ENCODE data around the gene PGBD1. TPM values are rescaled to one million over a fixed set of nuclear protein-coding genes. Genes with fewer than 3 reads are reported as not detected.
A peak's percentile ranks its signal among the peaks of the same experiment; 100 is the strongest.

Gene PGBD1
- total and polyA plus RNA-seq, 10 of the 15 experiments (the other 5 are each of a cell fraction or from before 2014, with no cell fraction given) = 1.9 to 4.9 (median 3.8) TPM

GRCh38 chr6:28303570-28303969, 22.2 kb downstream of the PGBD1 start:
- Histone ChIP-seq H3K4me2 (ENCODE audit: control insufficient read depth, insufficient read depth) (peak overlapping the region; percentile 34; the same call in 1 of the 2 replicates), H3K4me3 (no peak overlapping the region), H3K27me3 (replicated peaks in 1 of 2; ENCODE audit: control insufficient read depth in 2 of 2, insufficient read depth in 2 of 2, low read length in 1 of 2) (no peaks in the 10 kb centered on the region), H4K20me1 (ENCODE audit: control insufficient read depth, insufficient read depth) (no peaks in the 10 kb centered on the region), H2AFZ (ENCODE audit: control insufficient read depth, low read depth, low read length) (no peak overlapping the region; the same call in 1 of the 2 replicates), H3K27ac (ENCODE audit: control insufficient read depth, insufficient read depth) (no peak overlapping the region), H3K79me2 (ENCODE audit: control insufficient read depth, insufficient read depth, low read length) (no peaks in the 10 kb centered on the region), H3K9me3 (replicated peaks; ENCODE audit: control insufficient read depth, insufficient read depth, low read length) (no peaks in the 10 kb centered on the region), H3K9ac (ENCODE audit: control insufficient read depth, insufficient read depth, low read length) (no peak overlapping the region), H3K36me3 (ENCODE audit: control insufficient read depth in 2 of 2, insufficient read depth in 2 of 2, low read length in 1 of 2) (no peaks in the 10 kb centered on the region), H3K4me1 (ENCODE audit: control insufficient read depth, insufficient read depth, low read length) (peaks cover 11% of the 10 kb centered on the region)
- in situ Hi-C loops (cut with MboI) (no loop called here), intact Hi-C loops (cut with micrococcal nuclease; ENCODE audit: unreplicated experiment) (no loop called here)
- FAIRE-seq = peak; percentile 69
- ChIA-PET CTCF (interaction anchor here (0.7 kb wide), 1 partner anchor 128 kb away, joined by 3 read pairs; no protein-coding TSS in a partner anchor), SMC1A (ENCODE audit: uncharacterized antibody, unreplicated experiment) (no interaction called here), RAD21 (ENCODE audit: unreplicated experiment) (no interaction called here), POLR2A (no interaction called here)
- DNase-seq (ENCODE audit: low read depth, low spot score) = no peak
- peak; percentile 93 for ATAC-seq
- 0% methylated on average over 3 of the region's 3 CpGs for WGBS (ENCODE audit: insufficient coverage, insufficient replicate concordance, low lambda C conversion rate, missing lambda C conversion rate)
- BruUV-seq (replicated peaks) = no TSS peak
- TF ChIP-seq FOXK2 (IDR thresholded peaks at IDR 0.05) = no peak
- 0 out of 2 replicates have a peak, but pooled peaks have one; percentile 11 for TF ChIP-seq IKZF1 (conservative IDR thresholded peaks at IDR 0.05)
- TF ChIP-seq E2F4 (IDR thresholded peaks at IDR 0.05; ENCODE audit: low read depth, low read length) = no peak
- peak; percentile 70; the same call in 1 of the 2 replicates for TF ChIP-seq RUNX3 (IDR thresholded peaks at IDR 0.05; ENCODE audit: low read length)
- TF ChIP-seq ATF2 (IDR thresholded peaks at IDR 0.05; ENCODE audit: low read length) = 0 out of 2 replicates have a peak, but pooled peaks have one; percentile 45
- peak; percentile 88 for TF ChIP-seq MEF2A (IDR thresholded peaks at IDR 0.05; ENCODE audit: insufficient read depth, low read depth, low read length)
- peak; percentile 72 for TF ChIP-seq ATF7 (IDR thresholded peaks at IDR 0.05; ENCODE audit: low read depth)
- peak; percentile 56; the same call in 1 of the 2 replicates for TF ChIP-seq NFIC (IDR thresholded peaks at IDR 0.05; ENCODE audit: low read depth, low read length)
- 0 out of 2 replicates have a peak, but pooled peaks have one; percentile 24 for TF ChIP-seq NR2F1 (conservative IDR thresholded peaks at IDR 0.05)
- TF ChIP-seq, protein P1, sequence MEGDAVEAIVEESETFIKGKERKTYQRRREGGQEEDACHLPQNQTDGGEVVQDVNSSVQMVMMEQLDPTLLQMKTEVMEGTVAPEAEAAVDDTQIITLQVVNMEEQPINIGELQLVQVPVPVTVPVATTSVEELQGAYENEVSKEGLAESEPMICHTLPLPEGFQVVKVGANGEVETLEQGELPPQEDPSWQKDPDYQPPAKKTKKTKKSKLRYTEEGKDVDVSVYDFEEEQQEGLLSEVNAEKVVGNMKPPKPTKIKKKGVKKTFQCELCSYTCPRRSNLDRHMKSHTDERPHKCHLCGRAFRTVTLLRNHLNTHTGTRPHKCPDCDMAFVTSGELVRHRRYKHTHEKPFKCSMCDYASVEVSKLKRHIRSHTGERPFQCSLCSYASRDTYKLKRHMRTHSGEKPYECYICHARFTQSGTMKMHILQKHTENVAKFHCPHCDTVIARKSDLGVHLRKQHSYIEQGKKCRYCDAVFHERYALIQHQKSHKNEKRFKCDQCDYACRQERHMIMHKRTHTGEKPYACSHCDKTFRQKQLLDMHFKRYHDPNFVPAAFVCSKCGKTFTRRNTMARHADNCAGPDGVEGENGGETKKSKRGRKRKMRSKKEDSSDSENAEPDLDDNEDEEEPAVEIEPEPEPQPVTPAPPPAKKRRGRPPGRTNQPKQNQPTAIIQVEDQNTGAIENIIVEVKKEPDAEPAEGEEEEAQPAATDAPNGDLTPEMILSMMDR (IDR thresholded peaks at IDR 0.05 in 2 of 3, conservative IDR thresholded peaks at IDR 0.05 in 1 of 3; ENCODE audit: control insufficient read depth in 2 of 3, extremely low read depth in 1 of 3, insufficient read depth in 1 of 3, low read depth in 3 of 3, low read length in 3 of 3) = no peak
- peak; percentile 79; the same call in 1 of the 3 replicates for TF ChIP-seq POU2F2 (IDR thresholded peaks at IDR 0.05; ENCODE audit: borderline replicate concordance, low read depth, low read length)
- peak; percentile 90 for TF ChIP-seq ZNF217 (IDR thresholded peaks at IDR 0.05)
- TF ChIP-seq NFXL1 (IDR thresholded peaks at IDR 0.05; ENCODE audit: borderline replicate concordance) = no peak
- 0 out of 2 replicates have a peak, but pooled peaks have one; percentile 34 for TF ChIP-seq JUNB (IDR thresholded peaks at IDR 0.05)
- TF ChIP-seq YBX1 (IDR thresholded peaks at IDR 0.05) = no peak
- TF ChIP-seq MTA2 (IDR thresholded peaks at IDR 0.05; ENCODE audit: low read depth) = peak; percentile 61
